HG03457 (cell line): ENCODE results near the gene NFIB.

Experiments
- ATAC-seq: cut with Tn5 transposase; IDR thresholded peaks from one replicate; pipeline ENCODE4 v1.9.1; 2021; ENCODE audit warnings: moderate number of reproducible peaks; ENCODE audit not compliant: unreplicated experiment

The NFIB gene

GRCh38 chr9:14084867-14085266 is 229.1 kb downstream of the NFIB start:
- no peak for ATAC-seq

DNA sequence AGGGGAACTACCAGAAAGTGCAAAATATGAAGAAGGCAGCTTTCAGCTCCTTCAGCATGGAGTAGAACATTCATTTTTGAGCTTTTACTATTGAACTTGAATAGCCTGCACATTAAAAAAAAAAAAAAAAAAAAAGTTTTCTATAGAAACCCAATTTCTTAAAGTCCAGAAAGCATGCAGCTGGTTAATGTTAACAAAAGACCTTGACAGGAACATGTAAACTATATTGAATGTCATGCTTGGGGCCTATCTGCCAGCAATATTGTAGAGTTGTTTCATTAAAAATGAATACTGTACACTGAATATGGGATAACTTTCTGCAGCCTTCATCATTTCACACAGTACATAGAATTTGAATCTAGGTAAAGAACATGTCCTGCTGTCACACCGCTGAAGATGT is 230.6 kb downstream of the NFIB start:
- ATAC-seq = no peak

DNA sequence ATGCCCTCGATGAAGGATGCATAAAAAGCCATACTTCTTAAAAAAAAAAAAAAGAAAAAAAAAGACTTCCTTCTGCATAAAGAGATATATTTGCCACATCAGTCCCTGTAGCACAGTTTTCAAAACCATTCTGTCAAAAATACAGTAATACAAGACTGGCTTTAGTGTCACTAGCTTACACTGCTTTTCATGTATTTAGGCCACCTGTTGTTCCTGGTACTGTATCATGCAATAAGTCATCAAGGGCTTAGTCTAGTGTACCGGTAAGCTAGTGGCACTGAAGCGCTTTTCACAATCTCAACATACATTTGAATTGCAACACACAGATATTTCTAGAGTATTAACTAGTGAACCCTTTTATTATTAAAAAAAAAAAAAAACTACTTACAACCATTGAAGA is 231.2 kb downstream of the NFIB start:
- no peak for ATAC-seq

DNA sequence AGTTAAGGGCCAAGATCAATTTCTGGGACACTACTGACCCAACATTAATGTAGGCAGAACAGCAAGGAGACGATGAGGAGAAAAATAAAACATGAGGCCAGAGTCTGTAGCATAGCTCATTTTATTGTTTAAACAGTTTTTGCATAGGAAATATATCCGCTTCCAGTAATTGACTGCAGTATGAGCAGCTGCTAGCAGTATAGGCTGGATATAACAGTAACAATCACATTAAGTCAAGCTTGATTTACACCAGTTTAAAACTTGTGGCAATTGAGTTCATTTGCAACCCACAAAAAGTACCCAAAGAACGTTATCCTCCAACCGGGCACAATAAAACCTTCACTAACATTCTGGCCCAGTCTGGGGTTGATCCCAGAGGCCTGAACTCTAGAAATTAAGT is 232.2 kb downstream of the NFIB start:
- ATAC-seq = no peak

DNA sequence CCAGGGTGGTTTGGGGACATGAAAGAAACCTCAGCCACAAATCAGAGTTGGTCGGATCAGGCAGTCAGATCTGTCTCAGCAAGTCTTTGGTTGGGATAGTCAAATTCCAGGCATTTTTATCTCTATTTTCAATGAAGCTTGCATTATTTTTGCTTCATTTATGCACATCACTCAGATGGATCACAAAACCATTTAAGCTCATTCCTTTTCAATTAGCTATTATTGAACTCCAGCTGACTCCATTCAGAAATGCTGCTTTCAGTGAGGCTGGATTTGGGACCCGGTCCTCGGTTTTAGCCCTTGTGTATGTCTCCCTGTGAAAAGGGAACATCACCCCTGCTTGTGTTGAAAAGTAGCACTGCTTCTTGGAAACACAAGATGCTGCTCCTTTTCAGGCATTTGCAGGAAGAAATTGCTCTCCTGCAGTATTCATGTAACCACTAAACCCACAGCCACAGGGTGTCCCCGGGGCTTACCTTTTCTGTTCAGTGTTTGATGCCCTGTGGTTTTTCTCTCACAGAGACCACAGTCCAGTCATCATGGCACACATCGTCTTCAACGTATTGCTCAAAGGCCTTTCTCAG is 232.9 kb downstream of the NFIB start:
- ATAC-seq = no peak

DNA sequence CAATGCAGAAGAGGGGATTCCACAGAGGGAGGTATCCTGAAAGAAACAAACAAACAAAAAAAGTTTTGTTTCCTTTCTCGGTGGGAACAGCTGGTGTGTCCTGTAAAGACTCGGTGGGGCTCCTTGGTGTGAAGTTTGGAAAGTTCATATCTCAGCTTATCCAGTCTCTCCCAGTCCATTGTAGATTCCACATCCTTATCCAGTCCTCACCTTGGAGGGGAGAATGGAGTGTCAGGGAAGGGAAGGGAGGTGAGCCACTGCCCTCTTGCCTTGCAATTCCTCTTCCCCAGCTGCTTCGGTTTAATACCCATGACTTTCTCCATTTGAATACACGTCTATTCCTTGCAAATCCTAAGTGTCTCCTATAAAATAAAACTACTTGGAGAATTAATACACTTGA is 234.5 kb downstream of the NFIB start:
- ATAC-seq = no peak

GRCh38 chr9:14077672-14078071 is 236.3 kb downstream of the NFIB start:
- no peak for ATAC-seq

- no peak for ATAC-seq
Measured at GRCh38 chr9:14075218-14075617, 238.7 kb downstream of the NFIB start.

DNA sequence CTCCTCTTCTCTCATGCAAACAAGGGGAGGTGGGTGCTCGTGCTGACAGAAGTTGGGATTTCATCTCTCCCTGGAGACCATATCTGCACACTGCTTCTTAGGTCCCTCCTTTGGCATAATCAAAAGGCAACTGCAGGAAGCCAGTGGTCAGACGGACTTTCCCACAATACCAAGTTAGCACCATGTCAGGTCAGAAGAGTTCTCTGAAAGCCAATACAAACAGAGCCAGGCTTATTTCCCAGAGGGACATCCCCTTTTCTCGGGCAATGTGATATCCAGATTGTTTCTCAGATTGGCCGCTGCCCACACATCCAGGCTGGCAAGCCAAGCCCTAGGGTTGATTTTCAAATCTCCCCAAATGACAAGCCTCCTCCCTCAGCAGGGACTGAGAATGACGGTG is 241.1 kb downstream of the NFIB start:
- ATAC-seq = no peak

DNA sequence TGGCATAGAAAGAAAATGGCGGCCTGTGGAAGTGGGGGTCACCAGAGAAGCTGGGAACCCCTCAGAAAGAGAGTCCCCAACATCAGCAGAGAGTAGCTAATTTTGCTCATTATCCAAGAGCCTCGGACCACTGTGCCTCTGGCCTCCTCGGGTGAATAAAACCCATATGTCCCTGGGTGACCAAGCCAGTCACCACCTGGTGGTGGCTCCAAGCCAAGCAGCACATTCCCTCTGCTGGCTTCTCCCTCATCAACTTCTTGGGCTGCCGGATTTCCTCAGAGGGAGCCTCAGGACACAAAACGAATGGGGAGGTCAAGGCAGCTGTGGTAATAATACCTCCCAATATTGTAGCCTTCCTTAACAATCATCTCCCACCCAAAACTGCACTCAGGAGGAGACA is 242.5 kb downstream of the NFIB start:
- ATAC-seq = no peak

DNA sequence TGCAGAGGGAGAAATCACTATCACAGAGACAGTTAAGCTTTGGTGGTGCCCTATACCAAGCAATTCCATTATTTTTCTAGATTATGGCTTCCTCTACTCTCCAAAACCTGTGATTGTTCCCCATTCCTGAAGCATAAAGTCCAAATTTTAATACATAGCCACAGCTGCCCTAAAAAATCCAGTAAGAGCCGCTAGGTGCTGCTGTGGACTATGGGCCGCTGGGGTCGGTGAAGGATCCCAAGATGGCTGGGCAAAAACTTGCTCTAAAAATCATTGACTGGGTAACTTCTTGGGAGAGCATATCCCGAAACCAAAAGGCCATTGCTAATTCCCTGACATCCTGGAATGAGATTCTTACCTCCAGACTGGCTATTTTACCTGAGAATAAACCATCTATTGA is 245.3 kb downstream of the NFIB start:
- no peak for ATAC-seq

GRCh38 chr9:14066831-14067230 is 247.1 kb downstream of the NFIB start:
- no peak for ATAC-seq

GRCh38 chr9:14066032-14066431 is 247.9 kb downstream of the NFIB start:
- ATAC-seq = no peak

- no peak for ATAC-seq
Measured at GRCh38 chr9:14064940-14065339, 249.0 kb downstream of the NFIB start.

GRCh38 chr9:14063756-14064155 is 250.2 kb downstream of the NFIB start:
- no peak for ATAC-seq

DNA sequence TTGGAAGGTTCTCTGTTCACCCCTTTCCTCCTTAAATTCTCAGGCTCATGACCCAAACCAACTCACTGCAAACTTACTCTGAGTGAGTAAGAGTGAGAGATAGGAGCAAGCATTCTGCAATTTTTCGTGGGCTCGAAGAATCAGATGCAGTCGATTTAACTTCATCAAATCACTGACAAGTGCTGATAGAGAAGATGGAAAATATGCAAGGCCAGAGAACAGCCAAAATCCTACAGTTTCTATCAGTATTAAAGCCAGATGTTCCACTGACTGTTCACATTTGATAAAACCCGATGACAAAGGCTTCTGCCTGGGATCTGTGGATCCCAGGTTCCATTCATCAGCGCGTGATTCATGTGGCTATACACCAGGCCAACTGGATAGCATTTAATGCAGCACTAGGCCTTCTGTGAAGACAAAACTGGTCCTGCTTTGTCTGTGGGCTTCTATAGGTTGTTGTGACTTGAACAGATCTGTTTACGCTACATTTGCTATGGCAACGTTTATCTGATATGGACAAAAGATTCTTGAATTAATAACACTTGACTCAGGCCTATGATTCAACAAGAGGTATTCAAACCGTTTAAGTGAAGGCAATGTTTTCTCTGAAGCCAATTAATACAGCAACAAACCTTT is 251.2 kb downstream of the NFIB start:
- ATAC-seq = no peak

- no peak for ATAC-seq
Measured at GRCh38 chr9:14061936-14062585, 251.9 kb downstream of the NFIB start.

- no peak for ATAC-seq
Measured at GRCh38 chr9:14058325-14058688, 255.6 kb downstream of the NFIB start.

GRCh38 chr9:14057368-14058324 is 256.3 kb downstream of the NFIB start:
- ATAC-seq = no peak

DNA sequence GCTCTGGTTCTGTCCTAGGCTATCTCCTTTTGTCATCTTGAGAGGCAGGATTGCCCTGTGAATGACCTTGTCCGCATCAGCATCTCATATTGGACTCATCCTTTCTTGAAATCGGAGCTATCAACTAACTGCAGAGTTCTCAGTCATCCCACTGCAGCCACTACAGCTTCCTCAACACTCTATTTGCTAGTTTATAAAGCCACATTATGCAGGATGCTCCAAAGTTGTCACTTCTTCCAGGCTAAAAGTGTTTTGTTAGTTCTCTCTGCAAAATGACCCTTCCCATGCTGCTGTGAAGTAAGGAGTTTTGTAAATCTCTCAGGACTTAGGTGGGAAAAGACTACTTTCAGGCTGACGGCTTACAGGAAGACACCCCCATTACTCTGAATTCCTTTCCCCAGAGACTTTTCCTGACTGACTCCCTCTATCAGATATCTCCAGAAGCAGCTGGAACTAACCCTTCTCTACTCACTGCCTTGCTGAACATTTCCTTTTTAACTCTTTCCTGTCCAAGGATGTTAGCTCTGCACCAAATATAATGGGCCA is 257.6 kb downstream of the NFIB start:
- ATAC-seq = no peak

- no peak for ATAC-seq
Measured at GRCh38 chr9:14054096-14054495, 259.8 kb downstream of the NFIB start.
